Ectodermal cell (in vitro differentiated cells): ENCODE results near the gene IFI44L.

Experiments
- H3K27ac ChIP-seq: 2 replicates; pipeline ENCODE4 v1.7.0; 2013; ENCODE audit warnings: mild to moderate bottlenecking, low read depth, low read length; ENCODE audit not compliant: insufficient read depth, poor library complexity, severe bottlenecking
- H3K27me3 ChIP-seq: 2 replicates; pipeline ENCODE4 v1.7.0; 2013; ENCODE audit warnings: mild to moderate bottlenecking, low read length; ENCODE audit not compliant: insufficient read depth, control insufficient read depth, poor library complexity, severe bottlenecking
- H3K36me3 ChIP-seq: one replicate; pipeline ENCODE4 v1.7.0; 2013; ENCODE audit warnings: low read length; ENCODE audit not compliant: control insufficient read depth, insufficient read depth
- H3K4me1 ChIP-seq: one replicate; pipeline ENCODE4 v1.7.0; 2013; ENCODE audit warnings: low read length; ENCODE audit not compliant: control insufficient read depth, insufficient read depth
- H3K4me3 ChIP-seq: 2 replicates; pipeline ENCODE4 v1.7.0; 2013; ENCODE audit warnings: low read depth, low read length, control low read depth; ENCODE audit not compliant: insufficient read depth
- H3K9me3 ChIP-seq: 2 replicates; pipeline ENCODE4 v1.7.0; 2013; ENCODE audit warnings: mild to moderate bottlenecking, low read length, moderate library complexity; ENCODE audit not compliant: control insufficient read depth
- WGBS, 2 experiments: methylation state at CpG; one replicate each; pipeline ENCODE4 v1.1.7; 2013; ENCODE audit warnings: missing lambda C conversion rate in 2 of 2; 5-methylcytosine and 5-hydroxymethylcytosine counted together

The IFI44L gene

GRCh38 chr1:78633209-78633608 is 13.0 kb downstream of the IFI44L start:
- 91 to 94% methylated on average over 4 of the region's 4 CpGs for WGBS, 2 experiments
- Histone ChIP-seq H3K9me3 (no peaks in the 10 kb centered on the region), H3K27me3 (no peaks in the 10 kb centered on the region), H3K36me3 (no peaks in the 10 kb centered on the region), H3K27ac (no peak overlapping the region), H3K4me3 (no peak overlapping the region), H3K4me1 (no peaks in the 10 kb centered on the region)

- no peak overlapping the region for H3K4me3 ChIP-seq
- H3K27me3 ChIP-seq: no peaks in the 10 kb centered on the region
- no peaks in the 10 kb centered on the region for H3K4me1 ChIP-seq
- no peaks in the 10 kb centered on the region for H3K36me3 ChIP-seq
- H3K9me3 ChIP-seq: no peaks in the 10 kb centered on the region
- WGBS, 2 experiments: no CpG with 5 or more reads among the region's 1 CpG
- H3K27ac ChIP-seq: no peak overlapping the region
Observed at GRCh38 chr1:78640462-78640861, 20.2 kb downstream of the IFI44L start.

GRCh38 chr1:78641558-78641957 is 21.3 kb downstream of the IFI44L start:
- Histone ChIP-seq H3K9me3 (no peaks in the 10 kb centered on the region), H3K27me3 (no peaks in the 10 kb centered on the region), H3K4me1 (no peaks in the 10 kb centered on the region), H3K27ac (no peak overlapping the region), H3K4me3 (no peak overlapping the region), H3K36me3 (no peaks in the 10 kb centered on the region)
- WGBS, 2 experiments: 92 to 93% methylated on average over 4 of the region's 4 CpGs

DNA sequence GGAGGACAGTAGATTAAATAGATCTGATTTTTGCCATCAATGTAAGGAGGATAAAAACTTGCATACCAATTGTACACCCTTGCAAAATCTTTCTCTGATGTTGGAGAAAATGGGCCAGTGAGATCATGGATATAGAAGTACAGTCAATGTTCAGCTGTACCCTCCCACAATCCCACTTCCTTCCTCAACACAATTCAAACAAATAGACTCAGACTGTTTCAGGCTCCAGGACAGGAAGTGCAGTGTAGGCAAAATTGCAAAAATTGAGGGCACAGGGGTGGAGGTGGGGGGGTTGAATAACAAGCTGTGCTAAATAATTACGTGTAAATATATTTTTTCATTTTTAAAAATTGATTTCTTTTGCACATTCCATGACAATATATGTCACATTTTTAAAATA is 25.5 kb downstream of the IFI44L start:
- Histone ChIP-seq H3K4me3 (no peak overlapping the region), H3K36me3 (no peaks in the 10 kb centered on the region), H3K27ac (no peak overlapping the region), H3K4me1 (no peaks in the 10 kb centered on the region), H3K27me3 (no peaks in the 10 kb centered on the region), H3K9me3 (no peaks in the 10 kb centered on the region)
- no CpG with 5 or more reads among the region's 1 CpG for WGBS, 2 experiments

- H3K9me3 ChIP-seq: no peaks in the 10 kb centered on the region
- no peak overlapping the region for H3K27ac ChIP-seq
- no peaks in the 10 kb centered on the region for H3K4me1 ChIP-seq
- no peaks in the 10 kb centered on the region for H3K27me3 ChIP-seq
- no peak overlapping the region for H3K4me3 ChIP-seq
- no peaks in the 10 kb centered on the region for H3K36me3 ChIP-seq
- WGBS, 2 experiments: 94 to 96% methylated on average over 1 of the region's 1 CpG
Observed at GRCh38 chr1:78647238-78647637, 27.0 kb downstream of the IFI44L start.

- Histone ChIP-seq H3K36me3 (no peaks in the 10 kb centered on the region), H3K27me3 (no peaks in the 10 kb centered on the region), H3K27ac (no peak within 1 kb of the TSS), H3K9me3 (no peaks in the 10 kb centered on the region), H3K4me3 (no peak within 1 kb of the TSS), H3K4me1 (no peaks in the 10 kb centered on the region)
Observed at GRCh38 chr1:78649628-78650027, 29.4 kb downstream of the IFI44L start, which contains the start of gene IFI44. TSS of gene IFI44 (plus strand) at chr1:78649831. CDS start at chr1:78650196, 365 bp downstream.

GRCh38 chr1:78650114-78650660 is 29.9 kb downstream of the IFI44L start:
- WGBS, 2 experiments: 94 to 95% methylated on average over 6 of the region's 6 CpGs
- H3K4me3 ChIP-seq: no peak overlapping the region
- H3K27me3 ChIP-seq: no peaks in the 10 kb centered on the region
- H3K27ac ChIP-seq: no peak overlapping the region
- no peaks in the 10 kb centered on the region for H3K9me3 ChIP-seq
- no peaks in the 10 kb centered on the region for H3K36me3 ChIP-seq
- H3K4me1 ChIP-seq: no peaks in the 10 kb centered on the region

DNA sequence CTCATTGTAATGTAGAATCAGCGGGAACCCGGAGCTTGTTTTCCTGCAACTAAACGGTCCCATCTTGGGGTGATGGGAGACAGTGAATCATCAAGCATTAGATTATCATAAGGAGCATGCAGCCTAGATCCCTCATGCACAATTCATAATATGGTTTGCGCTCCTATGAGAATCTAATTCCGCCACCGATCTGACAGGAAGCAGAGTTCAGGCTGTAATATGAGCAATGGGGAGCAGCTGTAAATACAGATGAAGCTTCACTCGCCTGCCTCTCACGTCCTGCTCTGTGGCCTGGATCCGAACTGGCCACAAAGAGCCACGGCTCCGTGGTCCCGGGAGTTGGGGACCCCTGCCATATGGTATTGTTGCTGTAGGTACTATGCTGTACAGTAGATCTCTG is 31.0 kb downstream of the IFI44L start:
- Histone ChIP-seq H3K36me3 (no peaks in the 10 kb centered on the region), H3K27me3 (no peaks in the 10 kb centered on the region), H3K4me1 (no peaks in the 10 kb centered on the region), H3K27ac (no peak overlapping the region), H3K4me3 (no peak overlapping the region), H3K9me3 (no peaks in the 10 kb centered on the region)
- WGBS, 2 experiments: 89 to 90% methylated on average over 12 of the region's 12 CpGs

- 86 to 88% methylated on average over 15 to 17 of the region's 17 CpGs for WGBS, 2 experiments
Observed at GRCh38 chr1:78652019-78652560, 31.8 kb downstream of the IFI44L start.

GRCh38 chr1:78658901-78659300 is 38.7 kb downstream of the IFI44L start:
- 96% methylated on average over 1 of the region's 1 CpG for WGBS, 2 experiments
- Histone ChIP-seq H3K4me3 (no peak overlapping the region), H3K27me3 (no peaks in the 10 kb centered on the region)

More at GRCh38 chr1:78652019-78652560, 31.8 kb downstream of the IFI44L start:
- no peaks in the 10 kb centered on the region for H3K27me3 ChIP-seq
- no peaks in the 10 kb centered on the region for H3K36me3 ChIP-seq
- no peaks in the 10 kb centered on the region for H3K9me3 ChIP-seq
- no peaks in the 10 kb centered on the region for H3K4me1 ChIP-seq
- H3K27ac ChIP-seq: no peak overlapping the region
- no peak overlapping the region for H3K4me3 ChIP-seq

More at GRCh38 chr1:78658901-78659300, 38.7 kb downstream of the IFI44L start:
- Histone ChIP-seq H3K4me1 (no peaks in the 10 kb centered on the region), H3K9me3 (no peaks in the 10 kb centered on the region), H3K36me3 (no peaks in the 10 kb centered on the region), H3K27ac (no peak overlapping the region)
